Smooth muscle cell of the umbilical artery (primary cell): ENCODE measurements around the gene NPTX2. TPM values are rescaled to one million over a fixed set of nuclear protein-coding genes. Genes with fewer than 3 reads are reported as not detected.

Source experiments
- total RNA-seq: library from RNA; depleted of rRNA; stranded (reverse); fragments of >200 nt; gene quantifications from 2 replicates; pipeline ENCODE4 v1.2.3, GENCODE V29; 2014

Gene NPTX2
- 0.69 and 1.5 TPM in 2 replicates for total RNA-seq

GRCh38 chr7:98617051-98617959, at the start of gene NPTX2:
Gene NPTX2, plus strand, starts transcription at chr7:98617285. Its CDS starts 177 bp downstream, at chr7:98617462.

Other genes starting within 250 kb of the NPTX2 start
- 3.0 and 5.2 TPM in 2 replicates for gene BAIAP2L1, start 216.2 kb upstream of the NPTX2 start, total RNA-seq